Endothelial cell (in vitro differentiated cells): Measurements from ENCODE around the gene UTP14A. TPM values are rescaled to one million over a fixed set of nuclear protein-coding genes. Genes with fewer than 3 reads are reported as not detected.

ENCODE experiments used
- DNase-seq: peaks from one replicate; pipeline ENCODE4 v3.0.0; 2021; ENCODE audit warnings: low spot score
- H3K27ac Mint-ChIP-seq: one replicate; pipeline ENCODE4 v1.8.0; 2021; ENCODE audit warnings: mixed read lengths, inconsistent platforms; ENCODE audit not compliant: unreplicated experiment
- H3K27me3 Mint-ChIP-seq: one replicate; pipeline ENCODE4 v1.8.0; 2021; ENCODE audit warnings: mild to moderate bottlenecking, moderate library complexity, mixed read lengths, inconsistent platforms; ENCODE audit not compliant: unreplicated experiment
- H3K36me3 Mint-ChIP-seq: one replicate; pipeline ENCODE4 v1.8.0; 2021; ENCODE audit warnings: mild to moderate bottlenecking, low read depth, mixed read lengths, inconsistent platforms; ENCODE audit not compliant: unreplicated experiment
- H3K4me1 Mint-ChIP-seq: one replicate; pipeline ENCODE4 v1.8.0; 2021; ENCODE audit warnings: mild to moderate bottlenecking, mixed read lengths, inconsistent platforms; ENCODE audit not compliant: unreplicated experiment
- H3K4me3 Mint-ChIP-seq: one replicate; pipeline ENCODE4 v1.8.0; 2021; ENCODE audit warnings: mild to moderate bottlenecking, mixed read lengths, inconsistent platforms; ENCODE audit not compliant: unreplicated experiment
- H3K9me3 Mint-ChIP-seq: one replicate; pipeline ENCODE4 v1.8.0; 2021; ENCODE audit warnings: mixed read lengths, inconsistent platforms; ENCODE audit not compliant: unreplicated experiment
- total RNA-seq: library from RNA; stranded (reverse); fragmentation: NEBNext Ultra II Directional; extraction: Animal tissue kit (Norgen Biotek cat#: 25700); gene quantifications from one replicate; pipeline ENCODE4 v1.2.1, GENCODE V29; 2021; ENCODE audit not compliant: unreplicated experiment
- TF ChIP-seq, protein P1 (sequence below): fragments of 200-600 bp; sonication (generic); IDR thresholded peaks from one replicate; pipeline ENCODE4 v1.5.0; 2021; ENCODE audit warnings: antibody characterized with exemption; ENCODE audit not compliant: unreplicated experiment

UTP14A gene
- total RNA-seq, 1 donor from 2014 or later = 22.1 TPM

DNA sequence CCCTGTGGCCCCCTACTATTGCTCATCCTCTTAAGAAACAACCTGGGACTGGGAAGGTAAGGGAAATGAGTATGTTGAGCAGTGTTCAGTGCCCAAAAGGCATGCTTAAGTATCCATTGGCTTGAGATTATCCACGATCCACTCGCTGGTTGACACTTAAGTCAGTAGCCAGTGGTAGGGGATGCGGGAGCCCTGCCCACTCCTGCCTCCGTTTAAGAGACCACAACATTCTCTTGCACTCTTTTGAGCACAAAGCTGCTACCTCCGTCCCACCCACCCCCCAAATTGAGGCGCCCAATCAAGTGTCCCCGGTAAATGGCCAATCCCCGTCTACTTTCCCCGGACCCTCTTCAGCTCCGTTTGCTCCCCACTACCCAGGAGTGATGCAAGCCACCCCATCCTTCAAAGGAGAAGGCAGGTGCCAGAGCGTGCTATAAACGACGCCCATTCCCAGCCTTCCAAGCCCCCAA lies 25.0 kb downstream of the UTP14A start:
- DNase-seq = no peak

DNA sequence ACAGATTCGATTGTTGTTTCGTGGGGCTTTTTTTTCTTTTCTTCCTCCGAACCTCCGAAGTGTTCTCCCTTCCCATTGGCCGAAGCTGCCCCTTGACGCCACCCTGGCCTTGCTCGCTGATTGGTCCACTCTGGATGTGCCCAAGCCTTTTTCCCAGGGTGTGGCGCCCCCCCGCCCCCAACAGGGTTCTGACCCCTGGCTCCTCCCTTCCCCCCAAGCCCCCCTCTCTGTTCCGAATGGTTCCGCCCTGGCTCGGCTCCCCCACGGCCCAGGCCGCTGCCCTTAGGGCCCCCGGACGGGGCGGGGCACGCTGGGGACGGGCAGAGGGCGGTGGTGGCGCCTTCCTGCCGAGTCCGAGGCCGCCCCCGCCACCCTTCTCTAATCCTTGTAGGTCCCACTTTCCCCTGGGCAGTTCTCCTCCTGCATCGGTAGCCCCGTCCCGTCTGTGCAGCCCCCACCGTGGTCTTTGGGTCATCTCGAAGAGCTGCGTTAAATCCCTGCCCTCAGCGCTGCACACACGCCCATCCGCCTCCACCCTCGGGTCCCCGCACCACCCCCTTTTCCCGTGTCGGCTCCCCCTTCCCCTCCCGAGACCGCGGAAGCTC lies 25.5 kb downstream of the UTP14A start:
- peak overlapping the region; percentile 84 for H3K27ac Mint-ChIP-seq
- peaks cover 3% of the 10 kb centered on the region for H3K36me3 Mint-ChIP-seq
- H3K4me1 Mint-ChIP-seq = peaks cover 6% of the 10 kb centered on the region
- no peaks in the 10 kb centered on the region for H3K9me3 Mint-ChIP-seq
- H3K27me3 Mint-ChIP-seq = peaks cover 6% of the 10 kb centered on the region
- peak overlapping the region; percentile 90 for H3K4me3 Mint-ChIP-seq
- DNase-seq = peak; percentile 83
- TF ChIP-seq, protein P1, sequence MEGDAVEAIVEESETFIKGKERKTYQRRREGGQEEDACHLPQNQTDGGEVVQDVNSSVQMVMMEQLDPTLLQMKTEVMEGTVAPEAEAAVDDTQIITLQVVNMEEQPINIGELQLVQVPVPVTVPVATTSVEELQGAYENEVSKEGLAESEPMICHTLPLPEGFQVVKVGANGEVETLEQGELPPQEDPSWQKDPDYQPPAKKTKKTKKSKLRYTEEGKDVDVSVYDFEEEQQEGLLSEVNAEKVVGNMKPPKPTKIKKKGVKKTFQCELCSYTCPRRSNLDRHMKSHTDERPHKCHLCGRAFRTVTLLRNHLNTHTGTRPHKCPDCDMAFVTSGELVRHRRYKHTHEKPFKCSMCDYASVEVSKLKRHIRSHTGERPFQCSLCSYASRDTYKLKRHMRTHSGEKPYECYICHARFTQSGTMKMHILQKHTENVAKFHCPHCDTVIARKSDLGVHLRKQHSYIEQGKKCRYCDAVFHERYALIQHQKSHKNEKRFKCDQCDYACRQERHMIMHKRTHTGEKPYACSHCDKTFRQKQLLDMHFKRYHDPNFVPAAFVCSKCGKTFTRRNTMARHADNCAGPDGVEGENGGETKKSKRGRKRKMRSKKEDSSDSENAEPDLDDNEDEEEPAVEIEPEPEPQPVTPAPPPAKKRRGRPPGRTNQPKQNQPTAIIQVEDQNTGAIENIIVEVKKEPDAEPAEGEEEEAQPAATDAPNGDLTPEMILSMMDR = no peak

More for the DNA sequence above, 25.0 kb downstream of the UTP14A start:
- TF ChIP-seq, protein P1 = no peak
- Mint-ChIP-seq H3K4me1 (peaks cover 6% of the 10 kb centered on the region), H3K9me3 (no peaks in the 10 kb centered on the region), H3K4me3 (peak overlapping the region; percentile 90), H3K27me3 (peaks cover 6% of the 10 kb centered on the region), H3K27ac (peak overlapping the region; percentile 84), H3K36me3 (peaks cover 6% of the 10 kb centered on the region)

DNA sequence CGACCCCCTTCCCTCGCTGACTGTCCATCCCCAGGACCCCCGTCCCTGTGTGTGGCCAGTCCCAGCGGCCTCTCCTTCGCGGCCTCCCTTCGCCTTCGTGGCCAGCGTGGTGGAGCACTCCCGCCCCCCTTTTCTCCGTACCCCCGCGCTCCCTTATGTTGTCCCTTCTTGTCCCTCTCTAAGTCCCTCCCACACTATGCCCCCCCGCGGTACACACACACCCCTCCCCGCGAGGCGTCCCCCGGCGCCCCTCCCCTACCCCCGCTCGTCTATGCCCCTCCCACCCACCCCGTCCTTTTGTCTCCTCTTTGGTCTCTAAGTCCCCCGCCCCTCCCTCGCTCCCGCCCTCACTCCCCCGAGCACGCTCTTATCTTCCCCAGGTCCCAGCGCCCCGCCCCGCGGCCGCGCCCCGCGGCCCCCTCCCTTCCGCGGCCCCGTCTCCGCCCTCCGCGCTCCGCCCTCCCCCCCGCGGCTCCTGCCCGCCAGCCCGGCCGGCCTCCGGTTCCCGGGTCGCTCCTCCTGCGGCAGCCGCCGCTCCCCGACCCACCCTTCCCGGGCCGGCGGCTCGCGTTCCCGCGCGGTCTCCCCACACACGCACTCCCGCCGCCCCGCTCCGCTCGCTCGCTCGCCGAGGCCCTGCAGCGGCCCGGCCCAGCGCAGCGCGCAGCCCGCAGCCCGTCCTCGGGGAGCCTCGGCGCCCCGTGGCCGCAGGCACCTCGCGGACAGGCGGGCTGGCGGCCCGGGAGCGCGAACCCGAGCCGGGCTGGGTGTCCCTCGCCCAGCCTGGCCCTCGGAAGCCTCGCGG lies 26.3 kb downstream of the UTP14A start:
- Mint-ChIP-seq H3K4me1 (peaks cover 6% of the 10 kb centered on the region), H3K4me3 (peak overlapping the region; percentile 65), H3K27ac (no peak overlapping the region), H3K27me3 (peaks cover 6% of the 10 kb centered on the region), H3K9me3 (no peaks in the 10 kb centered on the region), H3K36me3 (no peaks in the 10 kb centered on the region)
- DNase-seq = peak; percentile 62
- TF ChIP-seq, protein P1 = no peak

DNA sequence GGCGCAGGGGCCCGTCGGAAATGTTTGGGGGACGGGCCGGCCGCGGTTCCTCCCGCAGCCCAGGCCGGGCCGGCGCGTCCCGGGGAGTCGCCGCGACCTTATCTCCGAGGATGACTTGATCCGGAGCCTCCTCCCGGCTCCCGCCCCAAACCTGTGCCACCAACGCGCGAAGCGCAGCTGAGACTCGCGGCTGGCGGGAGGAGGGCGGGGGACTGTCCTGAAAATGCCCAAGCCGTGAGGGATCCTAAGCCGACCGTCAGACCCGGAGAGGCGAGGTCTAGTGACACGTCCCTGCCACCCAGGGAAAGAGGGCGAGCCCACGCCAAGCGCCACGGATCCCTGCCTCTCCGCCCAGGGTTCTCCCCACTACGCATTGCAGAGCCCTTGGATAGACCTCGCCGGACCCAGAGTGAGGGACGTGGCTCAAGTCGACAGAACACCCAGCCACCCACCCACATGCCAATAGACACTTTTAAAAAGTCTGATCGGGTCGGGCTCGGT lies 26.9 kb downstream of the UTP14A start:
- no peak overlapping the region for H3K27ac Mint-ChIP-seq
- H3K27me3 Mint-ChIP-seq = peaks cover 6% of the 10 kb centered on the region
- H3K36me3 Mint-ChIP-seq = no peaks in the 10 kb centered on the region
- DNase-seq = peak; percentile 20
- H3K9me3 Mint-ChIP-seq = no peaks in the 10 kb centered on the region
- peaks cover 6% of the 10 kb centered on the region for H3K4me1 Mint-ChIP-seq
- no peak overlapping the region for H3K4me3 Mint-ChIP-seq
- TF ChIP-seq, protein P1 = no peak
